HPDE6-E6E7 (cell line): Measurements from ENCODE around the gene NCOA7.
A peak's percentile ranks its signal among the peaks of the same experiment; 100 is the strongest.
"Not testable (repeated sequence)": the region's sequence is repeated elsewhere in the genome, so short reads cannot be mapped to it uniquely, and the experiment has no call there.

Source experiments
- DNase-seq: peaks from one replicate; pipeline ENCODE4 v3.0.0; 2011; ENCODE audit warnings: missing footprints; ENCODE audit errors: extremely low spot score

The NCOA7 gene

DNA sequence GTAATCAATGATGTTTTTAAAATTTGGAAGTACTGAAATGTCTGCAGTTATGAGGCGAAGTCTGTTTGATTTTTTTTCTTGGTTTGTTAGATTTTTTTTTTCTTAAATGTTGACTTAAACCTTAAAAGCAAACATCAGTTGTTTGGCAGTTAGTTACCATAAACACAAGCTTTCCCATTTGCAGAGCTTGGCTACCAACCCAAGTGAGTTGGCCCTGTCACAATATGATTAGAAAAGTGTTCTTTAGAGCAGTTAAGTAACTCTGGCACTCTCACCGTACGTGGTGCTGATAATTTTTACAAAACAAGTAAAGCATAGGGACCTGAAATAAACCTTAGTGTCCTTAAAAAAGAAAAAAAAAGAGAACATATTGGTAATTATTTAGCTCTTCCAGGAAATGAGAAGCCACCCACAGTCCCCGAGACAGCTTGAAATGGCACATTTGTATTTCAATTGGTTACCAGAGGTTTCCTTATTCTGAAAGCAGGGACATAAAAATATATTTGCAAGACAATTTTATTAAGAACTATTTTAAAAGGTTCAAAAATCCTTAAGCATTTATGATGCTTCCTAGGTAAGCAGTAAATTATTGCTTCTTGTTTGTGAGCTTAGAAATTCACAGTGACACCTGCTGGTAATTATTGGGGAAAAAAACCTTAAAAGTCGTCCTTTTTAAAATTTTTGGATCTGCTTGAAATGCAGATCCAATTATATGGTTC, 37.4 kb upstream of the NCOA7 start:
- no peak for DNase-seq

DNA sequence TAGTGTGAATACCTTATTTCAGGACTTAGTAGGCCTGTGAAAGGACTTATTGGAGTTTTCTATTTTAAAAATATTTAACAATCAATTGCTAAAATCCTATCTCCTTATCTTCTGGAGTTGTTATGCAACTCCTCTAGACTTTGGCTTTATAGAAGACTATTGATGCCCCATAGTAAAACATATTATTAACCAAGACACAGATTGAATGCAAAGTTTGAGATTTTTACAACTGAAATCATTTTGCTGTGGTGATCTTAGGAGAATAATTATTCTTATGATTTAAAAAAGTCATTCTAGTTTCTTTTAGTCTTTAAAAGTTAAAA, 36.9 kb upstream of the NCOA7 start:
- DNase-seq: no peak

- no peak for DNase-seq
Measured at GRCh38 chr6:125754566-125754965, 36.2 kb upstream of the NCOA7 start.

GRCh38 chr6:125759184-125759902, 31.4 kb upstream of the NCOA7 start:
- no peak for DNase-seq

GRCh38 chr6:125759959-125760457, 30.8 kb upstream of the NCOA7 start:
- no peak for DNase-seq

- DNase-seq: no peak
Measured at GRCh38 chr6:125764121-125764671, 26.6 kb upstream of the NCOA7 start.

DNA sequence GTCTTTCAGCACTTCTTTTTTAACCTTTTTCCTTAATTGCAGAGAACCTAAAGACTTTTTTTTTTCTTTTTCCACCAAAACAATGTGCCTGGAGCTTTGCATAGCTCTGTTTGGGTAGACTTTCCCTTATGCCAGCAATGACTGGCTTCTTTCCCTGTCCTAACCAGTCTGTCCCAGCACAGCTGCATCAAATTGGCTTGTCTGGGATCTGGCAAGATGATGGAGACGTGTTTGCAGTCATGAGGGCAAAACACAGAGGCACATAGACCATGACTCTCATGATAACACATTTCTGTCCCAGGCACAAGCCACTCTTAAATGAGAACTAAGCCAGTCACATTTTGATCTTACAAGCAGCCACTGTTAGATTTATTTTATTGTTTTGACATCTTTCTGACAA, 24.8 kb upstream of the NCOA7 start:
- DNase-seq: no peak

GRCh38 chr6:125766641-125767040, 24.1 kb upstream of the NCOA7 start:
- DNase-seq: no peak

GRCh38 chr6:125769147-125769783, 21.5 kb upstream of the NCOA7 start:
- DNase-seq: no peak

DNA sequence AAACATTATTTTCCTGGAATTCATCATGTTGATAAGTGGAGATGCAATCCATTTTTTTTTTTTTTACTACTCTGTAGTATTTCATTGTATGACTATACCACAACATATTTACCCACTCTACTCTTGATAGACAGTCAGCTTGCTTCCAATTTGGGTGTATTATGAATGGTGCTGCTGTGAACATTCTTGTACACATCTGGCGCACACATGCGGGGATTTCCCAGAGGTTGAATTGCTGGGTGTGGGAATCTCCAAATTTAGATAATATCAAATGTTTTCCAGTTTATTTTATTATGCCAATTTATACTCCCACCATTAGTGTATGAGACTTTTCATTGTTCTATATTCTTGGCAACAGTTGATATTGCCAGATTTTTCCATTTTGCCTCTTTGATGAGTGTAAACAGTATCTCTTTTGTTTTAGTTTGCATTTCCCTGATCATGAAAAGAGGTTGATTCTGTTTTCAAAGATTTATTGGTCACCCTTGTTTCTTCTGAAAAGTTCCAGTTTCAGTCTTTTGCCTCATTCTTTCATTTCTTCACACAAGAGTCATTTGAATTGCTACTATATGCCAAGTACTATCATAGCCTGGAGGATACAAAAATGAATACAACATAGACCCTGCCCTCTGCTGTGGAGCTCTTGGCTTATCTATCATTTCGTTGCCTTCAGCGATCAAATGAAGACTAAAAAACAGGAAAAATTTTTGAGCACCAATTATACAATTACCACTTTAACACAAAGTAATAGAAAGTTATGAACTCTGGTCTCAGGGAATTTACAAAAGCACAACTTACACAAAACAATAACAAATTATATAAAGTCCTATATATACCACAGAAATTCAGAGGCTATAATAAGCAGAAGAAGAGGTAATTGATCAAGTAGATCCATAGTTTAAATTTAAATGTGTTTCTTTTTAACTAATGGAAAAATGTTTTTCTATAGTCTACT, 17.1 kb upstream of the NCOA7 start:
- no peak for DNase-seq

- not testable (repeated sequence) for DNase-seq
Measured at GRCh38 chr6:125776107-125776826, 14.5 kb upstream of the NCOA7 start.

- DNase-seq: peak; percentile 83
Measured at GRCh38 chr6:125779924-125780539, 10.7 kb upstream of the NCOA7 start.

- no peak for DNase-seq
Measured at GRCh38 chr6:125780540-125781313, 10.0 kb upstream of the NCOA7 start.

- DNase-seq: no peak
Measured at GRCh38 chr6:125781314-125781868, 9.4 kb upstream of the NCOA7 start.

DNA sequence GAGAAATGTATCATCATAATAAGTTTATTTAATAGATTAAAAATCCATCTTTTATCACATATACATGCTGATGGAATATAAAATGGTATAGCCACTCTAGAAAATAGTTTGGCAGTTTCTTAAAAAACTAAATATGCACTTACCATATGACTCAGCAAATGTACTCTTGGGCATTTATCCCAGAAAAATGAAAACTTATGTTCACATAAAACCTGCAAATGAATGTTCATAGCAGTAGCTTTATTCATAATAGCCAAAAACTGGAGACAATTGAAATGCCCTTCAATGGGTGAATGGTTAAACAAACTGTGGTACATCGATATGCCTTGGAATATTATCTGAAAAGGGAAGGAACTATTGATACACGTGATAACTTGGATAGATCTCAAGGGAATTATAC, 6.4 kb upstream of the NCOA7 start:
- no peak for DNase-seq

DNA sequence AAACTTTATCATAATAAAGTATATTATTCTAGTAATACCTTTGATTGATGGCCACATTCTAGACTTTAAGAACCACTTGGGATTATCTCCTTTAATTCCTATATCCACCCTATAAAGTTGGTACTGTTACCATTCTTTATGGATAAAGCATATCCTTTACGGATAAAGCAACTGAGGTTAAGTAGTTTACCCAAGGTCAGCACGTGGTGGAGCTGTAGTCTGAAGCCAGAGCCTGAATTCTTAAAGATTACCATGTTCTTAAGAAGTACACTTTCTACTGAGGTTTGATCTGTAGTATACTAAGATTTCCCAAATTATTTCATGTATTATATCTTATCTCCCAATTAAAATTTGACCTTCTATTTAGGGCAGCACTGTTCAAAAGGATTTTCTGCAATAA, 3.0 kb upstream of the NCOA7 start:
- no peak for DNase-seq

DNA sequence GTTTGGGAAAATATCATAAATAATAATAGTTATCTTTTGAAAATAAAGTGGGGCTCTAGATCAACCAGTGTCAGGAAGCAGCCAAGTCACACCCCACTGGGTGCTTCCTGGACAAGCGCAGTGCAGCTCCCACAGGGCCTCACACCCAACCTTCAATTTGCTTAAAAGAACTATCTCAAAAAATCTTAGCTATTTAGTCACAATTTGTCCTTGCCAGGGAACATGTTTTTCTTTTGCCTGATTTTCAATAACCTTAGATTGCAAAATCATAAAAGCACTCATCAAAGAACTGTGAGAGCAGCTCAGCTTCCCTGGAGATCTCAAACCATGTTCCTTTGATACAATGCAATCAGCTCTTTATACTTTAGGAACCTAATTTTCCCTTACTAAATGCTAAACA, 1.6 kb upstream of the NCOA7 start:
- DNase-seq: no peak

DNA sequence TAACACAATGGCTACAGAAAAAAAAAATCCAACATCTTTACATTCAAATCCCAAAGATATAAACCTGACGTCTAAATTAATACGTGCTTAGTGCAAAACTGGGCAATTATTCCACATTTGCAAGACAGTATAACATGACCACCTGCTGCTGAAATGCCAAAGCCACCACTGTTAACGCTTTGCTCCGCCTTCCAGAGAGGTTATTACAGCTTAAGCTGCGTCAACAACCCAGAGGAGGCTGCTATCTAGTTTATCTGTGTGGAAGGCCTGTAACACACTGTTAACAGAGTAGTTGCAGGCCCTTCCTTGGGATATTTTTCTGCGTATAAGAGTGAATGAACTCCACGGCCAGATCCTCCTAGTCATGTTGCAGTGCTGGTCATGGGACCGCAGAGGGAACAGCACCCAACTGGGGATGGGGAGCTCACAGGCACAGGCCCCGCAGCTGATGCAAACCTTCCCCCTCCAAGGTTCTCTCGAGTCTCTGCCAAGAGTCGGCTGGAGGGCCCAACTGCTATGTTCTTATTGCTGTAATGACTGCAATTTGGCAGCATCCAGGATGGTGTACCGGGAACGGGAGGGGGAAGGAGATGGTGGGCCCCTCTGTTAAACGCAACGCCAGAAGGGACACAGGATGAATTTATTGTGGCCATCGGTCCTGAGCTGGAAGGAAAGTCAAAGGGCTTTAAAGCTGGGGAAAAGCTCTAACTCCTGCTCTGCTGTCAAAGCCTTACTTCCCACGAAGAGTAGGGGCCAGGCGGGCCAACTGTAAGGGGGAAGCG, 993 bp upstream of the NCOA7 start:
- no peak for DNase-seq
